Measurements from ENCODE around the gene SFMBT2.

Gene SFMBT2

DNA sequence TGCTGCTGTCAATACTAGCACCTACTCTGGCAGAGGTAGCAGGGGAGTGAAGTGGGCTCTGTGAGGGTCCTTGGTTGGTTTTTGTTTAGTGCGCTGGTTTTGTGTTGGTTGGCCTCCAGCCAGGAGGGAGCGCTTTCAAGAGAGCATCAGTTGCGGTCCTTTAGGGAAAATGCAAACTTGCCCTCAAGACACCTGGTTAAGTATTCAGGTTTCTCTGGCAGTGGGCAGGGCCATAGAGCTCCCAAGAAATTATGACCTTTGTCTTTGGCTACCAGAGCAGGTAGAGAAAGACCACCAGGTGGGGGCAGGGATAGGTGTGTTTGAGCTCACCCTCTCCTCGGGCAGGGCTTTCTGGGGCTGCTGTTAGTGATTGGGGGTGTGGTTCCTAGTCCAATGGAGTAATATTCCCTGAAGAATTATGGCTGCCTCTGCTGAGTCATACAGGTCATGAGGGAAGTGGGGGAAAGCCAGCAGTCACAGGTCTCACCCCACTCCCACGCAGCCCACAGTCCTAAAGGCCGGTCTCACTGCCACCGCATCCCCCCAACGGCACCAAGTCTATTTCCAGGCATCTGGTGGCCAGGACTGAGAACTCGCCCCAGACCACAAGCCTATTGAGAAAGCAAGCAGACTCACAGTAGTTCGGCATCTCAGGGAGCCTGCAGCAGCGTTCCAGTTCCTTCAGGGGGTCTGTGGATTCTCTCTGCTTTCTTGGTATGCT is 280.5 kb downstream of the SFMBT2 start:
- H3K27ac ChIP-seq (ENCODE audit: low read length): no peak overlapping the region
- no peak overlapping the region for H3K9ac ChIP-seq (ENCODE audit: low read length)

DNA sequence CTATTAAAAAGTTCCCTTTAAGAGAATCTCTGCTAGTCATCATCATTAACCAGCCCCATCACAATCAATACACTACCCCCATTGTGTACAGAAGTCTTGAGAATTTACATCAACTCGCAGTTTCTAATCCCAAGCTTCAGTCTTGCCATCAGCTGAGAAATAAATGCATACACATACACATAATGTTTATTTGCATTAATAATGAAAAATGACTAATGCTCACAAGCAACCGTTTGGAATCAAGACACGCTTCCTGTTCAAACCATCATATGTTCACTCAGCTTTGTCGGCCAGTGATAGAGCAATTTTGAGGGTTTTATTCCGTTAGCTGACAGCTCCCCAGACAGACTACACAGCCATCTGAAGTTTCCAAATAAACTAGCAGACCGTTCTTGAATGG is 287.1 kb downstream of the SFMBT2 start:
- Histone ChIP-seq H3K9me3 (ENCODE audit: insufficient read depth, low read length) (no peaks in the 10 kb centered on the region), H3K9ac (ENCODE audit: low read length) (no peak overlapping the region), H3K36me3 (replicated peaks; ENCODE audit: low read depth, low read length) (no peaks in the 10 kb centered on the region), H3K79me2 (ENCODE audit: low read length) (no peaks in the 10 kb centered on the region), H3K27ac (ENCODE audit: low read length) (no peak overlapping the region), H4K20me1 (ENCODE audit: insufficient read depth, low read length) (no peaks in the 10 kb centered on the region), H3K4me3 (ENCODE audit: low read length) (no peak overlapping the region), H3K27me3 (ENCODE audit: low read depth, low read length) (peaks cover 25% of the 10 kb centered on the region), H3K4me1 (ENCODE audit: low read length) (no peaks in the 10 kb centered on the region), H2AFZ (ENCODE audit: low read depth, low read length) (no peak overlapping the region), H3K4me2 (ENCODE audit: low read length) (no peak overlapping the region)
- TF ChIP-seq EZH2phosphoT487 (IDR thresholded peaks at IDR 0.05; ENCODE audit: low read depth) (no peak), CTCF (IDR thresholded peaks at IDR 0.05; ENCODE audit: low read depth, low read length) (no peak)

More for the DNA sequence above, 280.5 kb downstream of the SFMBT2 start:
- Histone ChIP-seq H3K9me3 (ENCODE audit: insufficient read depth, low read length) (no peaks in the 10 kb centered on the region), H3K4me2 (ENCODE audit: low read length) (no peak overlapping the region), H3K4me1 (ENCODE audit: low read length) (no peaks in the 10 kb centered on the region), H4K20me1 (ENCODE audit: insufficient read depth, low read length) (no peaks in the 10 kb centered on the region), H3K79me2 (ENCODE audit: low read length) (no peaks in the 10 kb centered on the region), H3K36me3 (replicated peaks; ENCODE audit: low read depth, low read length) (no peaks in the 10 kb centered on the region), H3K27me3 (ENCODE audit: low read depth, low read length) (peaks cover 10% of the 10 kb centered on the region), H2AFZ (ENCODE audit: low read depth, low read length) (no peak overlapping the region), H3K4me3 (ENCODE audit: low read length) (no peak overlapping the region)
- TF ChIP-seq CTCF (IDR thresholded peaks at IDR 0.05; ENCODE audit: low read depth, low read length) (no peak), EZH2phosphoT487 (IDR thresholded peaks at IDR 0.05; ENCODE audit: low read depth) (no peak)

GRCh38 chr10:7122561-7122960 is 288.3 kb downstream of the SFMBT2 start:
- no peaks in the 10 kb centered on the region for H3K79me2 ChIP-seq (ENCODE audit: low read length)
- H3K4me2 ChIP-seq (ENCODE audit: low read length): no peak overlapping the region
- H3K4me3 ChIP-seq (ENCODE audit: low read length): no peak overlapping the region
- H3K4me1 ChIP-seq (ENCODE audit: low read length): peaks cover 6% of the 10 kb centered on the region; the same call in 1 of the 2 replicates
- H3K9me3 ChIP-seq (ENCODE audit: insufficient read depth, low read length): no peaks in the 10 kb centered on the region
- H2AFZ ChIP-seq (ENCODE audit: low read depth, low read length): no peak overlapping the region
- TF ChIP-seq EZH2phosphoT487 (IDR thresholded peaks at IDR 0.05; ENCODE audit: low read depth) (no peak), CTCF (IDR thresholded peaks at IDR 0.05; ENCODE audit: low read depth, low read length) (no peak)
- H3K27ac ChIP-seq (ENCODE audit: low read length): no peak overlapping the region
- H4K20me1 ChIP-seq (ENCODE audit: insufficient read depth, low read length): no peaks in the 10 kb centered on the region
- H3K27me3 ChIP-seq (ENCODE audit: low read depth, low read length): peaks cover 32% of the 10 kb centered on the region
- H3K36me3 ChIP-seq (replicated peaks; ENCODE audit: low read depth, low read length): no peaks in the 10 kb centered on the region
- no peak overlapping the region for H3K9ac ChIP-seq (ENCODE audit: low read length)

DNA sequence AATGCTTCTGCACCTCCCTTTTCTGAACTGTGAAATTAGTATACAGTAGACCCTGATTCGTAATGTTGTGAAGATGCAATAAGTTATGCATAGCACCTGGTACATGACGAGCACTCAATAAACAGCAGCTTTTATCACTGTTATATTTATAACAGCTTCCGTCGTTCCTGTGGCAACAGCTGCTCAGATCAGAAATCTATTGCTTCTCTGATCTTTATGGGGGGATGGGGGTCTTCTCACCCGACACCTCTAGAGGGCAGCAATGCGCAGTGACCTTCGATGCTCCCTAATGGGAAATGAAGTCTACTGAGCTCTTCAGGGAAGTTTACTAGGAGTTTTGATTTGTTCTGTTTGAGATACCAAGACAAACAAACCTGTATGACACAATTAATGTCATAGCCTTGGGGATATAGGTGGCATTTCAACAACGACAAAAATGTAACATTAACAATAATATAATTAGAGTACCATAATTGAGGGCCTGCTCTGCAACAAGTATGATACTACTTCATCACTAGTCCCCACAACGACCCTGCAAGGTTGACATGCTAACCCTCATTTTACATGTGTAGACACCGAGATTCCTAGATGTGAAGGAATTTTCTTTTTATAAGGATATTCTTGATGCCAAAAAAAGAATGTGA is 289.6 kb downstream of the SFMBT2 start:
- Histone ChIP-seq H3K79me2 (ENCODE audit: low read length) (no peaks in the 10 kb centered on the region), H2AFZ (ENCODE audit: low read depth, low read length) (no peak overlapping the region), H3K36me3 (replicated peaks; ENCODE audit: low read depth, low read length) (no peaks in the 10 kb centered on the region), H3K4me2 (ENCODE audit: low read length) (0 out of 2 replicates have a peak overlapping the region, but pooled peaks have one; percentile 20), H3K27ac (ENCODE audit: low read length) (no peak overlapping the region), H3K4me1 (ENCODE audit: low read length) (peaks cover 6% of the 10 kb centered on the region; the same call in 1 of the 2 replicates), H3K9ac (ENCODE audit: low read length) (no peak overlapping the region), H3K4me3 (ENCODE audit: low read length) (no peak overlapping the region), H4K20me1 (ENCODE audit: insufficient read depth, low read length) (no peaks in the 10 kb centered on the region), H3K9me3 (ENCODE audit: insufficient read depth, low read length) (no peaks in the 10 kb centered on the region), H3K27me3 (ENCODE audit: low read depth, low read length) (peaks cover 40% of the 10 kb centered on the region)
- no peak for TF ChIP-seq EZH2phosphoT487 (IDR thresholded peaks at IDR 0.05; ENCODE audit: low read depth)
- peak; percentile 69 for TF ChIP-seq CTCF (IDR thresholded peaks at IDR 0.05; ENCODE audit: low read depth, low read length)
